HG03060 (cell line): Measurements from ENCODE around the gene UBXN4.
"Not testable (repeated sequence)": the region's sequence is repeated elsewhere in the genome, so short reads cannot be mapped to it uniquely, and the experiment has no call there.

ENCODE experiments used
- ATAC-seq: cut with Tn5 transposase; IDR thresholded peaks from one replicate; pipeline ENCODE4 v1.9.1; 2021; ENCODE audit warnings: low read depth, moderate number of reproducible peaks; ENCODE audit not compliant: unreplicated experiment

Gene UBXN4

DNA sequence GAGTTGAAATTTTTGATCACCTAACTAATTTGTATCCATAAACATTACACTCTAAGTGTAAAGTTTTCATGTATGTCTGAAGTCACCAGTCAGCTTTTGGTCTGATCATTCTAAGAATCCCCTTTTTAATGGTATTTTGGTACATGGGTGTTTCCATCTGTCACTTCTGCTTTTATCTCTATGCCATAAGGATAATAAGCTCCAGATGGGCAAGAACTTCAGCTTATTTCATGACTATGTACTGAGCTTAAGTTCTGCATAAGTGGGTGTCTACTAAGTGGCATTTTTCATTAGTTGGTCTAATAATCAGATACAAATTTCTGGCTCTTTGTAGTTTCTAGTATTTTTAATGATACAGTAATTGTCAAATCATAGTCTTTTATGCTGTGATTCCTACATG is 20.4 kb downstream of the UBXN4 start:
- ATAC-seq = no peak

GRCh38 chr2:135762530-135762929 is 20.9 kb downstream of the UBXN4 start:
- ATAC-seq = no peak

DNA sequence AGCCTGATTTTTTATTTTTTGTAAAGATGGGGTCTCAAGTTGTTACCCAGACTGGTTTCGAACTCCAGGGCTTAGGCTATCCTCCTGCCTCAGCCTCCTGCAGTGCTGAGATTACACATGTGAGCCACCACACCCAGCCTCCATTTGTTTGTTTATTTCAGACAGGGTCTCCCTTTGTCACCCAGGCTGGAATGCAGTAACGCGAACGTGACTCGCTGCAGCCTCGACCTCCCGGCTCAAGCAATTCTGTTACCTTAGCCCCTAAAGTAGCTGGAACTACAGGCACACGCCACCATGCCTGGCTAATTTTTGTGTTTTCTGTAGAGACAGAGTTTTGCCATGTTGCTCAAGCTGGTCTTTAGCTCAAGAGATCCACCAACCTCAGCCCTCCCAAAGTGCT is 27.2 kb downstream of the UBXN4 start:
- ATAC-seq = no peak

- ATAC-seq = no peak
Observed at GRCh38 chr2:135773319-135773718, 31.7 kb downstream of the UBXN4 start.

DNA sequence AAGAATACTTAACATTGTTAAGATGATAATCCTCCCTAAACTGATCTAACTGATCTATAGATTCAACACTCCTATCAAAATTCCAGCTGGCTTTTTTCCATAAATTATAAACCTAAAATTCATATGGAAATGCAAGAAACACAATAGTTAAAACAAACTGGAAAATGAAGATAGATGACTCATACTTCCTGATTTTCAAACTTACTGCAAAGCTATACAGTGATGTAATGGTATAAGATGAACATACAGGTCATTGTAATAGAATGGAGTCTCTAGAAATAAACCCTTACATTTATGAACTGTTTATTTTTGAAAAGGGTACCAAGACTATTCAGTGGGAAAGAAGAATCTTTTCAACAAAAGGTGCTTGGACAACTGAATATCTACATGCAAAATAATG is 32.3 kb downstream of the UBXN4 start:
- ATAC-seq = no peak

DNA sequence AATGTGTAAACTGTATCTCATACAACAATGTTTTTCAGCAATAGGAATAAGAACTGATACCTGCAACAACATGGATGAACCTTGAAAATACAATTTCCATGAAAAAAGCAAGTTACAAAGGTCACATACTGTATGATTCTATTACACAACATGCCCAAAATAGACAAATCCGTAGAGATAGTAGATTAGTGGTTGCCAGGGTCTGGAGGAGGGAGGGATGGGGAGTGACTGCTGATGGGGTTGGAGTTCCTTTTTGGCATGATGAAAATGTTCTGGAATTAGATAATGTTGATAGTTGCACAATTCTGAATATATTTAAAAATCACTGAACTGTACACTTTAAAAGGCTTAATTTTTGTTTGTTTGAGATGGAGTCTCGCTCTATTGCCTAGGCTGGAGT is 33.8 kb downstream of the UBXN4 start:
- no peak for ATAC-seq

- no peak for ATAC-seq
Observed at GRCh38 chr2:135776367-135776766, 34.7 kb downstream of the UBXN4 start.

DNA sequence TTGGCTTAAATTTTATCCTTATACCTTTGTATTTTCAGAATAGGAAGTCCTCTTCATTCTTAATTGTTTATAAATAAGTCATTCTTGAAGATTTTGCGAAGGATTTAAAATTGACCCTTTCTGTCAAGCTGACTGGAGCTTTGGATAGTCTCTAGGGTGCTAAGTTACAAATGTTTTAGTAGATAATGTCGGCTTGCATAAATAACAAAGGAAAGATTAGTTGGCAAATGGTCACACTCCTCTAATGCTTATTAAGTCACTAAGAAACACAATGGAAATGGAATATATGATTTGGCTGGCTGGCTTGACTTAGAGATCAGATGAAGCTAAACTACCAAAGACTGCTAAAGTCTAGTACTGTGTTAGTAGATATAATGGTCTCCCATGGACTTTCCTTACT is 40.6 kb downstream of the UBXN4 start:
- ATAC-seq = no peak

DNA sequence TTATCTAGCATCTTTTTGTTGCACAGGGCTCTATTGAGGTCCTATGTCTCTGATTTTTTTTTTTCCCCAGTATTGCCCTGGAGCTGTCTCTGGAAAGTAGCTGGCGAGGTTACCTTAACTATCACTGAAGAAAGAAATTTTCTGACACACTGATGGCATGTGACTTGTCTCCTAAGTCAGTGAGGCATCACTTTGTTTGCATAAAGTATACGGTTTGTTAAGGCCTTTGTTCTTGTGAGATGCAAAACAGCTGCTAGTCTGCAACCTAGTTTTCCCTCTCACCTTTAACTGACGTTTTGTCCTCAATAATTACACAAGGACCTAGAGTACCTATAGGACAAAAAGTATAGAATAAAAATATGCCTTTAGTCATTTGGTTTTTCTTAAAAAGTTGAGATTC is 41.8 kb downstream of the UBXN4 start:
- no peak for ATAC-seq

- ATAC-seq = no peak
Observed at GRCh38 chr2:135785032-135785431, 43.4 kb downstream of the UBXN4 start.

GRCh38 chr2:135786823-135787222 is 45.2 kb downstream of the UBXN4 start:
- ATAC-seq = no peak

DNA sequence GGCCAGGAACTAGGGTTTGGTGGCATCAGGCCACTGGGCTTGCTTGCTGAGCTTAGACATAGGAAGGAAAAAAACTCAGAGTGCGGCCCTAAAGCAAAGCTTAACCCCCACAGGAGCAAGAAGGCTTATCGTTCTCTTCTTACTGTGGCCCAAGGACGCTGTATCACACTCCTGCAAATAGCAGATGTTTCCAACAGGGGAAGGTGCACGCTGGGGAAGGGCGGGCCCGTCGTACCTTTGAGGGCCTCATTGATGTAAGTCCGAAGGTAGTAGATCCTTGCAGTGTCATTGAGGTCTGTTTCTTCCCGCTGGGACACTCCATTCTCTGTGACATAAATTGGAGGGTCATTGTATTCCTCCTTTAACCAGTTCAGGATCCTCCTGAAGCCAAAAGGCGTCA is 48.8 kb downstream of the UBXN4 start:
- no peak for ATAC-seq

DNA sequence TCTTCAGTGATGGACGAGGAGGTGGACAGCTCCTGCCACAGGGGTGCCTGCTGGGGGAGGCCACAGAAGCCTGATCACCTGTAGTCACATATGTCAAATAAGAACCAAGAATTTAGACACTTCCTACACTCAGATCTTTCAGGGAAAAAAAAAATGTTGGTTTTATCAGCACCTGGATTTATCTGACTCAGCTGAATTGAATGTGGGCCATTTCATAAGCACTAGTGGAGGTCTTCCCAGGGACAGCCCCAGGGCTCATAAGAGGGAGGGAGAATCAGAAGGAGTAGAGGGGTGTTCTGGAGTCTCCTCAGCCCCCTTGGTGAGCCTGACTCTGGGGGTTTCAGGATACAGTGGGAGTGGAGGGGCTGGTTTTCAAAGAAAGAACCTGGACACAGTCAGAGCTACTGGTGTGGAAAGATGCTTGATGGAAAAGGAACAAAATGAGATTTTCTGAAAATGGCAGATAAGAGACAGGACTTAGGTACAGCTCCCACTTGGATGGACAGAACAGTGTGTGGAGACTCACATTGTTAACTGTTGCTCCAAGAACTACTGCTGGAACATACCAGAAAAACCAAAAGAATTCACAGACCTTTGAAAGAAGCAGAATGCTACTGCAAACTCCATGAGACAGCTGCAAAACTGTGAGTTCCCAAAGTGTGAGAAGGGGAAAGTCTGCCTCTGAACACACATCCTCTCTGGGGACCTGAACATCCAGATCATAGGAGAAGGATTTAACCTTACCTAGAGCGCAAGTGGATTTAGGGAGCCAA is 49.9 kb downstream of the UBXN4 start:
- ATAC-seq = no peak

DNA sequence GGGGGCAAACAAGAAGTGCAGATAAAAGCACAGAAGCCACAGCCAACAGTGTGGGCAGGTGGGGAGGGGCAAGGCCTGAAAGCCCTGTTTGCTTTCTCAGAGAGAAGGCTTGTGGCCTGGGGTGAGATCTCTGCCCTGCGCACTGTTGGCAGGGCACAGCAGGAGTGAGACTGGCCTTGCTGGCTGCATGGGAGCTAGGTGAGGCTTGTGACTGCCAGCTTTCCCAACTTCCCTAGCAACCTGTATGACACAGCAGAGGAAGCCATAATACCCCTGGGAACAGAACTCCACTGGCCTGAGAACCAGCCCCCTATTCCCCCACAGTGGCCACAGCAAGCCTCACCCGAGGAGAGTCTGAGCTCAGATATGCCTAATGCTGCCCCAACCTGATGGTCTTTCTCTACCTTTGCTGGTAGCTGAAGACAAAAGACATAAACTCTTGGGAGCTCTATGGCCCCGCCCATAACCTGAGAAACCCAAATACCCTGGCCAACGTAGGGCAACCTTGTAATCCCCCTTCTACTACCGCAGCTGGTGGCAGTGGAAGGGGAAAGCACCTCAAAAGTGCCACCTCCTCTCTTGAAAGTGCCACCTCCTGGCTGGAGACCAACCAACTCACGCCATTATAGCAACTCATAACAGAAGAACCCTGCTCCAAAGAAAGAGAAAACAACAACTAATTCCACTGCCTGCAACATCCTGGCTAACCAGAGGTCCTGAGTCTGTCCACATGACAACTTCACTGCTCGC is 50.9 kb downstream of the UBXN4 start:
- peak; percentile 35 for ATAC-seq

- not testable (repeated sequence) for ATAC-seq
Observed at GRCh38 chr2:135795641-135796040, 54.0 kb downstream of the UBXN4 start.

GRCh38 chr2:135796606-135797005 is 55.0 kb downstream of the UBXN4 start:
- no peak for ATAC-seq

DNA sequence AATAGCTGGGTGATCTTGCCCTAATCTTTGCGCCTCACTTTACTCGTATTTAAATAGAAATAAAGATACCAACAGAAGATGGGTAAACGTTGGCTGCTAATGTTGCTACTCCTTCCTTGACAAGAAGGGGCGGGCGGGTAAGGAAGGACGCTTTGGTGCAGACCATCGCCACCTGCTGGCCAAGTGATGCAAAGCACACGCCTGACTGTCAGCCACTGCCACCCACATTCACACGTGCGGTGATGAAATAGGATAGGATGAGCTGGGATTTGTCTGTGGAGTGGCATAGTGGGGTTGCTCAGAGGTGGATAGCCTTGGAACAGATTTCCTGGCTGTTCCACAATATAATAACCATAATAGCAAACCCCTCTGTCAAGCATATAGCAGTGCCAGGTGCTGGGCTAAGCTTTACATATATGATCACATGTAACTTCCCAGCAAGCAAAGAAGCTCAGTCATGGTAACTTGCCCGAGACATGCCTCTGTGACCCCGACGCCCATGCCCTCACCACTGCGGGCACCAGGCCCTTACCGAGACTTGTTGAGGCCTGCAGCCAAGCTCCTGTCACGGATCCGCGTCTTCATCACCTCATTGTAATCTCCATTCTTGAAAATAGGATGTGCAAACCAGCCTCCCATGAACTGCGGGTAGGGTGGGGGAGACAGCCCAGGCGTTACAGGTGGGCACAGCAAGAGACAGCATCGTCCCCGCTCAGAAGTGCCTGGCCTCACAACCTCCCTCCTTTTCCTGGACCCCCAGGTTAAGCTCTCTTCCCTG is 56.0 kb downstream of the UBXN4 start:
- no peak for ATAC-seq

DNA sequence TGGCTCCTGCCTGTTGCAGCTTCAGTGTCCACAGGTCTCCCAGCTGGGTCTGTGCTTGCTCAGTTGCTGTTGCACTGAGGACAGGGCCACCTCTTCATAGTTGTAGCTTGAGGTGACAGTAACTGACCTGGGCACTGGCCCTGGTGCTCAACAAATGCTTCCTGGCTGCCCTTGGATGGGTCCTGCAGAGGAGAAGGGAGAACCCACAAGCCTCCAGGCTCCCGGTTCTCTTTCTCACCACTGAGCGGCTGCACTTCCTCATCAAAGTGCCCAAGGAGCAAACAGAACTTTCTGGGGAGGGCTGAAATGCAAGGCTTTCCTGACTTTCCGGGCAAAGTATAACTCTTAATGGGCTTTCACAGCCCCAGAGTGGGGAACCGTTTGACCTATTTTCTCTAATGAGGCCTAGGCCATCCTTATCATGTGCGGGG is 56.6 kb downstream of the UBXN4 start:
- no peak for ATAC-seq

DNA sequence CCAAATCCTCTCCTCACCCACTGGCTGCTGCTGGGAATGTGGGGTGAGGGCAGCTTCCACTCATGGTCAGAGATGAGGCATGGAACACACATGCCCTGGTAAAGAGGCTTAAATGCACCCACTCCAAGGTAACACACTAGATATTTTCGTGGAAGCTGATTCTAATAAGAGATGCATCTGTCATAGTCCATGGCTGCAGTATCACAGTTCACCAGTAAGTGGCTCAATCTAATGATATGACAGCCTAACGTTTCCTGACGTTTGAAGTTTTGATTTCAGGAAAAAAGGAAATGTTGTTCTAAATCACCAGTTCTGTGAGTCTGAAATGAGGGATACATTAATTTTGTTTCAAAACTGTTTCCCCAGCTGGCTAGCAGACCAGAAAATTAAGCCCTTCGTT is 57.1 kb downstream of the UBXN4 start:
- ATAC-seq = no peak

DNA sequence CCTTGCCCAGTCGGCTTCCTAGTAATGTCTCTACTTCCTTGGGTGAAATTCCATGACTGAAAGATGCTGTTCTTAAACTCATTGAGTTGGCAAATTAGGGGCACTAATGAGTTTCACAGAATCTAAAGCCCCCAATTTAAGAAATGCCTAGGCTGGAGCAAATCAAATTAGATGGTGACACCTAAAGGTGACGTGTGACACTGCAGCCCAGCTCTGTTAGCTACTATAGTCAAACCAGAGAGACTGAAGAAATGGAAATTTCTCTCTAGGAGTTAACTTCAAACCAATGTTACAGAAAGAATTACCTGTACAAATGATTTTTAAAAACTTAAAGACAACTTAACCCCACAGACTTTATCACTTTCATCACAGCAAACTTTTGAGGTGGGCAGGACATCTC is 58.1 kb downstream of the UBXN4 start:
- no peak for ATAC-seq
